CD4-positive, alpha-beta T cell (primary cell): ENCODE measurements around the gene PCTP. TPM values are rescaled to one million over a fixed set of nuclear protein-coding genes. Genes with fewer than 3 reads are reported as not detected.

Experiments used
- ATAC-seq: fragments of 200-7000 bp; cut with Tn5 transposase; one replicate; pipeline ENCODE4 v1.10.0; 2022; ENCODE audit warnings: mild to moderate bottlenecking; ENCODE audit not compliant: poor library complexity
- CTCF ChIA-PET: fragments of 350-600 bp; sonication (Branson Sonifier 250); formaldehyde crosslinking; loops from one replicate; lab custom pipeline; 2021; ENCODE audit warnings: antibody characterized with exemption, inconsistent platforms; lab: Charles Lee
- POLR2A ChIA-PET: fragments of 350-600 bp; sonication (Branson Sonifier 250); formaldehyde crosslinking; loops from one replicate; lab custom pipeline; 2021; ENCODE audit warnings: antibody characterized with exemption, inconsistent platforms; lab: Charles Lee
- DNase-seq, 14 experiments: peaks; one replicate each; pipeline ENCODE4 v3.0.0-alpha.2; 2013 to 2020; ENCODE audit warnings: mixed read lengths in 2 of 14
- H3K27ac ChIP-seq, 2 donors: one replicate each; pipeline versions ENCODE4 v1.5.1 to v1.7.0; 2013; ENCODE audit warnings: low read length in 2 of 2, low read depth in 1 of 2, mild to moderate bottlenecking in 1 of 2
- H3K27me3 ChIP-seq, 2 experiments: 1 replicate in 1 of 2; 2 replicates in 1 of 2; pipeline versions ENCODE4 v1.6.1 to v1.7.0; 2013; ENCODE audit warnings: low read length in 2 of 2, control low read depth in 1 of 2, mild to moderate bottlenecking in 1 of 2, moderate library complexity in 1 of 2; ENCODE audit not compliant: insufficient read depth in 2 of 2, control insufficient read depth in 1 of 2
- H3K36me3 ChIP-seq: one replicate; pipeline ENCODE4 v1.6.1; 2013; ENCODE audit warnings: low read length, control low read depth; ENCODE audit not compliant: insufficient read depth
- H3K4me1 ChIP-seq: one replicate; pipeline ENCODE4 v1.6.1; 2013; ENCODE audit warnings: low read length, control low read depth; ENCODE audit not compliant: insufficient read depth
- H3K4me3 ChIP-seq: one replicate; pipeline ENCODE4 v1.5.1; 2013; ENCODE audit warnings: mild to moderate bottlenecking, low read length, moderate library complexity
- H3K9me3 ChIP-seq, 2 experiments: 1 replicate in 1 of 2; 2 replicates in 1 of 2; pipeline versions ENCODE4 v1.6.1 to v1.7.0; 2013; ENCODE audit warnings: low read length in 2 of 2, mild to moderate bottlenecking in 2 of 2, control low read depth in 1 of 2, moderate library complexity in 1 of 2; ENCODE audit not compliant: control insufficient read depth in 1 of 2, insufficient read depth in 1 of 2
- H3K27ac Mint-ChIP-seq: one replicate; pipeline ENCODE4 v1.8.0; 2020; ENCODE audit warnings: mixed read lengths
- H3K27me3 Mint-ChIP-seq: one replicate; pipeline ENCODE4 v1.8.0; 2021; ENCODE audit warnings: mixed read lengths
- H3K36me3 Mint-ChIP-seq: one replicate; pipeline ENCODE4 v1.8.0; 2021; ENCODE audit warnings: low read depth, mixed read lengths
- H3K4me1 Mint-ChIP-seq: one replicate; pipeline ENCODE4 v1.8.0; 2021; ENCODE audit warnings: low read depth, mixed read lengths
- H3K4me3 Mint-ChIP-seq: one replicate; pipeline ENCODE4 v1.8.0; 2020; ENCODE audit warnings: mild to moderate bottlenecking, mixed read lengths
- H3K9me3 Mint-ChIP-seq: one replicate; pipeline ENCODE4 v1.8.0; 2020; ENCODE audit warnings: mixed read lengths
- intact Hi-C, 2 experiments: fragments of 100-400 bp; cut with DNase I in 1 of 2; cut with micrococcal nuclease in 1 of 2; formaldehyde crosslinking; loops; one replicate each; pipeline versions ENCODE4 v1.15.1 to v1.9.0; 2023 to 2025; cut with DNase I, micrococcal nuclease
- total RNA-seq, 174 experiments: library from RNA in 2 of 174; stranded (reverse) in 2 of 174; gene quantifications; one replicate each; pipeline ENCODE4 v1.2.3 and lab custom pipeline; 2021 to 2026
- TF ChIP-seq, protein P1 (sequence below): fragments of 200-600 bp; IDR thresholded peaks from one replicate; pipeline ENCODE4 v1.8.0; 2022; ENCODE audit warnings: antibody characterized with exemption, mild to moderate bottlenecking

The PCTP gene
- total RNA-seq, 2 experiments from 2014 or later = 1.1 to 1.2 TPM

DNA sequence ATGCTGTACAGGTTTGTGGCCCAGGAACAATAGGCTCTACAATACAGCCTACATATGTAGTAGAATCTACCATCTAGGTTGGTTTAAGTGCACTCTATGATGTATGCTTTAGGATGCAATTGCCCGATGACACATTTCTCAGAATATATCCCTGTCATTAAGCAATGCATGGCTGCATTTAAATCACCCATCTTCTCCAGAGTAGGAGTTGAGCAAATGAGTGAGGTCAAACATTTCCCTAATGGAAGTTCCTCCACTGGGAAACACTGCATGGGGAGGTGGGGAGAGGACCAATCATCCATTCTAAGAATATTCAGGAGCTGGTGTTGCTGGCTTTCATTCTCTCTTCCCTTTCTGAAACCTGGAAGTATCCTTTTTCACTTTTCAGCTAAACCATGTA, 2.0 kb upstream of the PCTP start:
- Mint-ChIP-seq H3K4me1 (peaks cover 23% of the 10 kb centered on the region), H3K36me3 (no peaks in the 10 kb centered on the region), H3K27ac (no peak overlapping the region), H3K9me3 (no peaks in the 10 kb centered on the region), H3K4me3 (peak overlapping the region; percentile 43), H3K27me3 (peaks cover 33% of the 10 kb centered on the region)
- Histone ChIP-seq H3K9me3 (no peaks in the 10 kb centered on the region), H3K4me1 (peaks cover 11% of the 10 kb centered on the region), H3K36me3 (no peaks in the 10 kb centered on the region), H3K27me3 (peaks cover 3 to 28% of the 10 kb centered on the region in 2 experiments), H3K27ac (no peak overlapping the region), H3K4me3 (no peak overlapping the region)
- DNase-seq = no peak
- no peak for ATAC-seq
- TF ChIP-seq, protein P1, sequence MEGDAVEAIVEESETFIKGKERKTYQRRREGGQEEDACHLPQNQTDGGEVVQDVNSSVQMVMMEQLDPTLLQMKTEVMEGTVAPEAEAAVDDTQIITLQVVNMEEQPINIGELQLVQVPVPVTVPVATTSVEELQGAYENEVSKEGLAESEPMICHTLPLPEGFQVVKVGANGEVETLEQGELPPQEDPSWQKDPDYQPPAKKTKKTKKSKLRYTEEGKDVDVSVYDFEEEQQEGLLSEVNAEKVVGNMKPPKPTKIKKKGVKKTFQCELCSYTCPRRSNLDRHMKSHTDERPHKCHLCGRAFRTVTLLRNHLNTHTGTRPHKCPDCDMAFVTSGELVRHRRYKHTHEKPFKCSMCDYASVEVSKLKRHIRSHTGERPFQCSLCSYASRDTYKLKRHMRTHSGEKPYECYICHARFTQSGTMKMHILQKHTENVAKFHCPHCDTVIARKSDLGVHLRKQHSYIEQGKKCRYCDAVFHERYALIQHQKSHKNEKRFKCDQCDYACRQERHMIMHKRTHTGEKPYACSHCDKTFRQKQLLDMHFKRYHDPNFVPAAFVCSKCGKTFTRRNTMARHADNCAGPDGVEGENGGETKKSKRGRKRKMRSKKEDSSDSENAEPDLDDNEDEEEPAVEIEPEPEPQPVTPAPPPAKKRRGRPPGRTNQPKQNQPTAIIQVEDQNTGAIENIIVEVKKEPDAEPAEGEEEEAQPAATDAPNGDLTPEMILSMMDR = no peak
- intact Hi-C loops = no loop called here
- CTCF ChIA-PET = no interaction called here
- POLR2A ChIA-PET = no interaction called here

DNA sequence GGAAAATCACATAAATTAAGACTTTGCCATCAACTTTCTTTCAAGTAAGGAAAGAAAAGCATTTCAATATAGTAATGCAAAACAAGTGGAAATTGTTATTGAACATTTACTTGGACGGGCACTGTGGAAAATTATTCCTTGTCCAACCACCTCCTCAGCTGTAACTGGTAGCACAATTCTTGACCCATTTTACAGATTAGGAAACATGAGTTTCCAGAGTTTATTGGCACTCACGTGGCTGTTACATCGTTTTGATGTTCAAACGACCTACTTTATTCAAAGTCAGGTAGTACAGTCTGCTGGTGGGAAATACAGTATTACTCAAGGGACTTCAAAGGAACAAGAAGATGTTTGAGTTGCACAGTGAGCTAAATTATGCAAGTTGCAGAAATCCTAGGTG, 866 bp upstream of the PCTP start:
- H3K9me3 ChIP-seq = no peaks in the 10 kb centered on the region
- Mint-ChIP-seq H3K27me3 (peaks cover 33% of the 10 kb centered on the region), H3K36me3 (no peaks in the 10 kb centered on the region), H3K4me1 (peaks cover 23% of the 10 kb centered on the region), H3K9me3 (no peaks in the 10 kb centered on the region), H3K4me3 (peak overlapping the region; percentile 88), H3K27ac (no peak overlapping the region)
- H3K4me1 ChIP-seq = peaks cover 11% of the 10 kb centered on the region
- no peak for DNase-seq
- ATAC-seq = no peak
- POLR2A ChIA-PET = interaction anchor here (1.2 kb wide), 1 partner anchor 1030 kb away, joined by 3 read pairs; no protein-coding TSS in a partner anchor
- H3K27ac ChIP-seq = no peak overlapping the region
- H3K4me3 ChIP-seq = no peak overlapping the region
- intact Hi-C loops = loop anchor here in 1 of 2 experiments (10.0 kb wide), 1 partner anchor 325 kb away; the partner anchor contains the start of gene MMD
- CTCF ChIA-PET = interaction anchor here (1.6 to 1.7 kb wide), 2 partner anchors 10 to 12 kb away, joined by 6 to 7 read pairs; no protein-coding TSS in a partner anchor
- H3K36me3 ChIP-seq = no peaks in the 10 kb centered on the region
- H3K27me3 ChIP-seq = peaks cover 3 to 23% of the 10 kb centered on the region in 2 experiments
- TF ChIP-seq, protein P1 = no peak

DNA sequence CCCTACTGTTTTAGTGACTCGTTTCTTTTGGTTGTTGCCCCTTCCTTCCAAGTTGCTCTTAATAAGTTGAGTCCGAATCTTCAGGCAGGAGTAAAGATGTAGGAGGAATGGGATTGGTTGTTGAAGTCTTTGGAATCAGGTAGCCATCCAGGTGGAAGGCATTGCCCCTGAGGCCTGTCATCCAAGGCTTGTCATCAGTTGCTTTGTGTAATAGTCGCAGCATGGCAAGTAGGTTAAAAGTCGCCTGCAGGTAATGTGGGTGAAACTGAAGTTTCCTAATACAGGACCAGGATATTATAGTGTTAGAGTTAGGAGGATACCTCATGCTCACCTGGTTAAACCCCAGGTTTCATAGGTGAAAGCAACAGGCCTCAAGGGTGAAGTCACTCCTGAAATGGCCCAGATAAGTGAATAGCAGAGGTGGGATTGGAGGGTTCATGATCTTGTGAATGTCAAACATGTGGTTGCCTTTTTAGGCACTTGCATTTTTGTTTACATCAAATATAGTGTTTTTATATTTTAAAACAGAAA, 934 bp downstream of the PCTP start:
- peaks cover under 1% of the 10 kb centered on the region for H3K36me3 ChIP-seq
- H3K4me1 ChIP-seq = peaks cover 11% of the 10 kb centered on the region
- Mint-ChIP-seq H3K27ac (peak overlapping the region; percentile 32), H3K36me3 (no peaks in the 10 kb centered on the region), H3K27me3 (peaks cover 21% of the 10 kb centered on the region), H3K4me1 (peaks cover 23% of the 10 kb centered on the region), H3K9me3 (no peaks in the 10 kb centered on the region), H3K4me3 (peak overlapping the region; percentile 88)
- intact Hi-C loops = loop anchor here in 1 of 2 experiments (10.0 kb wide), 1 partner anchor 327 kb away; the partner anchor contains the start of gene MMD
- ChIA-PET CTCF (no interaction called here), POLR2A (no interaction called here)
- H3K9me3 ChIP-seq = no peaks in the 10 kb centered on the region
- DNase-seq (no peak), ATAC-seq (no peak)
- H3K4me3 ChIP-seq = peak overlapping the region; percentile 93
- no peak overlapping the region for H3K27ac ChIP-seq
- peaks cover 3 to 14% of the 10 kb centered on the region in 2 experiments for H3K27me3 ChIP-seq
- TF ChIP-seq, protein P1 = no peak
